Stimulated activated CD8-positive, alpha-beta memory T cell treated with anti-CD3 and anti-CD28 coated beads, Interleukin-4, amount 100 ng/mL, for 4 hours (primary cell): ENCODE data around the gene PLD6.
A peak's percentile ranks its signal among the peaks of the same experiment; 100 is the strongest.
"Not testable (repeated sequence)": the region's sequence is repeated elsewhere in the genome, so short reads cannot be mapped to it uniquely, and the experiment has no call there.

Experiments used
- DNase-seq, 2 donors: peaks; one replicate each; pipeline ENCODE4 v3.0.0-alpha.2; 2020; ENCODE audit warnings: low read depth in 2 of 2, low spot score in 1 of 2

PLD6 gene, protein sequence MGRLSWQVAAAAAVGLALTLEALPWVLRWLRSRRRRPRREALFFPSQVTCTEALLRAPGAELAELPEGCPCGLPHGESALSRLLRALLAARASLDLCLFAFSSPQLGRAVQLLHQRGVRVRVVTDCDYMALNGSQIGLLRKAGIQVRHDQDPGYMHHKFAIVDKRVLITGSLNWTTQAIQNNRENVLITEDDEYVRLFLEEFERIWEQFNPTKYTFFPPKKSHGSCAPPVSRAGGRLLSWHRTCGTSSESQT

DNA sequence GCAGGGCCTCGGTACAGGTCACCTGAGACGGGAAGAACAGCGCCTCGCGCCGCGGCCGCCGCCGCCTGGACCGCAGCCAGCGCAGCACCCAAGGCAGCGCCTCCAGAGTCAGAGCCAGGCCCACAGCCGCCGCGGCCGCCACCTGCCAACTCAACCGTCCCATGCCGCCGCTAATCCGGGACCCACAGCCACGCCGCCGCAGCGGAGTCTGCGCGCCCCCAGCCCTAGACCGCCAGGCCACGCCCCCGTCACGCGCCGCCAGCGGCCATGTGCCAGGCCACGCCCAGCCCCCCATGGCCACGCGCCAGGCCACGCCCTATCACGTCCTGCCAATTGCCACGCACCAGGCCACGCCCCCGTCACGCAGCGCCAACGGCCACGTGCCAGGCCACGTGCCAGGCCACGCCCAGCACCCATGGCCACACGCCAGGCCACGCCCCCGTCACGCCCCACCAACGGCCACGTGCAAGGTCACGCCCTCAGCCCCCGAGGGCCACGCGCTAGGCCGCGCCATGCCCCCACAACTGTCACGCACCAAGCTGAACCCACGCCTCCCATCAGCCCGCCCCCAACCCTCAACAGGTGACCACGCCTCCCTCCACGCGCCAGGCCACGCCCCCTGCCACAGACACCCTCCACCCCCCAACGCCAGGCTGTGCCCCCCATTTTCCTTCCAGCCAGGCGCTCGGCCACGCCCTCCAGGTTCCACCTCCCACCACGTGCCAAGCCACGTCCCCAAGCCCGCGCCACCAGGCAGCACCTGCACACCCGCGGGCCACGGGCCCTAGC is at the start of gene PLD6:
Gene PLD6, minus strand, starts transcription at position 210 of the 789 bp plus-strand sequence. Its CDS starts 47 bp downstream, at position 163.
- DNase-seq, result peak; percentile 82 to 90

DNA sequence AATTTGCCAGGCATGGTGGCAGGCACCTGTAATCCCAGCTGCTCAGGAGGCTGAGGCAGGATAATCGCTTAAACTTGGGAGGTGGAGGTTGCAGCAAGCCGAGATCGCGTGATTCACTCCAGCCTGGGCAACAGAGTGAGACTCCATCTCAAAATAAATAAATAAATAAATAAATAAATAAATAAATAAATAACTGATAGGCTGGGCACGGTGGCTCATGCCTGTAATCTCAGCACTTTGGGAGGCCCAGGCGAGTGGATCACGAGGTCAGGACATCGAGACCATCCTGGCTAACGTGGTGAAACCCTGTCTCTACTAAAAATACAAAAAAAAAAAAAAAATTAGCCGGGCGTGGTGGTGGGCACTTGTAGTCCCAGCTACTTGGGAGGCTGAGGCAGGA is 49.6 kb upstream of the PLD6 start:
- DNase-seq, result not testable (repeated sequence)

DNA sequence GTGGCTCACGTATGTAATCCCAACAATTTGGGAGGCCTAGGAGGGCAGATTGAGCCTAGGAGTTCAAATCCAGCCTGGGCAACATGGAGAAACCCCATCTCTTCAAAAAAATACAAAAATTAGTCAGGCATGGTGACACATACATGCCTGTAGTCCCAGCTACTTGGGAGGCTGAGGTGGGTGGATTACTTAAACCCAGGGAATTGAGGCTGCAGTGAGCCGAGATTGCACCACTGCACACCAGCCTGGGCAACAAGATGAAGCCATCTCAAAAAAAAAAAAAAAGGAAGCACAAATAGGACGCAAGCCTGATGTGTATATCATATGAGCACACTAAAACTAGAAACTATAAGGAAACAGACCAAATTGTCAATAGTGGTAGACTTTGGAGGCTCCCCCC is 47.9 kb upstream of the PLD6 start:
- DNase-seq, result no peak

DNA sequence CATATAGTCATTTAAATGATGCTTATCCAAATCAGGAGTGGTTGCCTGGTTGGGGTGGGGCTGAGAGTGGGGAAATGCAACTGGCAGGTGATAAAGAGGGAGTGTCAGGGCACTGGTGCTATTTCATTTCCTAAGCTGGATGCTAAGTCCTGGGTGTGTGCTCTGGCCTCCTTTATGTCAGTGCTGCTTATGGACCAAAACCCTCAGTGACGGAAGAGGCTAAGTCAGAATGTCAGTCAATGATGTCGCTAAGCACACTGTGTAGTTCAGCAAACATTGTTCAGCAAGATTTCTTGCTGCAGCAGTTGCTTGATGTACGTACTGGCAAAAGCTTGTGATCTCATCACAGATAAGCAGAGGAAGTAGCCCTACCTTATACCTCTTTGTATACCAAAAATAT is 47.3 kb upstream of the PLD6 start:
- DNase-seq, result no peak

DNA sequence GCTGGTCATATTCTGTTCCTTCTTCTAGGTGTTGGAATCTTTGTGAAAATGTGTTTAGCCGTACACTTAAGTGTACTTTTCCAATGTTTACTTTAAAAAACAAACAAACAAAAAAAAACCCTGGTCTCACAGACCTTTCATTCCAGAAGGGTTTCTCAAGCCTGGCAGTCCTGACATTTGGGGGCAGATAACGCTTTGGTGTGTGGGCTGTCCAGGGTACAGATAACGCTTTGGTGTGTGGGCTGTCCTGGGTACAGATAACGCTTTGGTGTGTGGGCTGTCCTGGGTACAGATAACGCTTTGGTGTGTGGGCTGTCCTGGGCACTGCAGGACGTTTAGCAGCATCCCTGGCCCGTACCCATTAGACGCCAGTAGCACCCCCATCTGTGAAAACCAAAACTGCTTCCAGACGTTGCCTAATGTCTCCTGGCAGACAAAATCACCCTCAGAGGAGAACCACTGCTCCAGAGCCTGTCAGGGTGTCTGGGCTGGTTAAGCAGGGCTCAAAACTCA is 46.1 kb upstream of the PLD6 start:
- no peak for DNase-seq

DNA sequence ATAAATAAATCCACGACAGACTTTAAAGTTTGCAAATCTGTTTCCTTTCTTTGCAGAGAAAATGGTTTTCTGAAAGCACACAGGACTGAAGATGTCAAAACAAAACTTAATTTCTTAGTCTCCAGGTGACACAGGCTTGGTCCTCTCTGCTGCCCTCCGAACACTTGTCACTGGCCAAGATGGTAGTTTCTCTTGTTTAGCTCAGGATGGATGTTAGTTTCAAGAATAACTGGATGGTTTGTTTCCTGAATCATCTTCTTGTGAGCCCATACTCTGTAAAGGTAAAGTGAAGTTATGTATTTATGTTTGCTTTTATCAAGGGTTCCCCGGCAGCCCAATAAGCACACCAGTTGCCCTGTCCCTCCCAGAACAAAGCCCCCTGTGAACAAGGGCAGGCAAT is 40.7 kb upstream of the PLD6 start:
- DNase-seq, result no peak

DNA sequence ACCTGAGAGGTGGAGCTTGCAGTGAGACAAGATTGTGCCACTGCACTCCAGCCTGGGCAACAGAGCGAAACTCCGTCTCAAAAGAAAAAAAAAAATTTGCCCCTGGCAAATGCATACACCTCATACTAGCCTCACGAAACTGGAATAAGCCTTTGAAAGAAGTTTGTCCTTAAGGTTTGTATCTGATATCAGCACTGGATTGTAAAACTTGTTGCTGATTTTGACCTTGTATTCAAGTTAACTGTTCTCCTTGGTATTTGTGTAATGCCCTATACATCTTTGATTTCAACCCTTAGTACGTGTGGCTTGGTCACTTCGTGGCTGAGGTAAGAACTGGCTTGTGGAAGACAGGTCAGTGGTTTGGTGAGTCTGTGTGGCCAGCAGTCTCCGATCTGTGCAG is 37.0 kb upstream of the PLD6 start:
- DNase-seq, result no peak

DNA sequence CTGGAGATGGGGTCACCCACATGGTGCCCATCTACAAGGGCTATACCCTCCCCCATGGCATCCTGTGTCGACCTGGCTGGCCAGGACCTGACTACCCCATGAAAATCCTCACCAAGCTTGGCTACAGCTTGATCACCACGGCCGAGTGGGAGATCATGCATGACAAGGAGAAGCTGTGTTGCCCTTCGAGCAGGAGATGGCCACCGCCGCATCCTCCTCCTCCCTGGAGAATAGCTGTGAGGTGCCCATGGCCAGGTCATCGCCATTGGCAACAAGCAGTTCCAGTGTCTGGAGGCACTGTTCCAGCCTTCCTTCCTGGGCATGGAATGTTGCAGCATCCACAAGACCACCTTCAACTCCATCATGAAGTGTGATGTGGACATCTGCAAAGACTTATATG is 36.1 kb upstream of the PLD6 start:
- DNase-seq, result no peak

DNA sequence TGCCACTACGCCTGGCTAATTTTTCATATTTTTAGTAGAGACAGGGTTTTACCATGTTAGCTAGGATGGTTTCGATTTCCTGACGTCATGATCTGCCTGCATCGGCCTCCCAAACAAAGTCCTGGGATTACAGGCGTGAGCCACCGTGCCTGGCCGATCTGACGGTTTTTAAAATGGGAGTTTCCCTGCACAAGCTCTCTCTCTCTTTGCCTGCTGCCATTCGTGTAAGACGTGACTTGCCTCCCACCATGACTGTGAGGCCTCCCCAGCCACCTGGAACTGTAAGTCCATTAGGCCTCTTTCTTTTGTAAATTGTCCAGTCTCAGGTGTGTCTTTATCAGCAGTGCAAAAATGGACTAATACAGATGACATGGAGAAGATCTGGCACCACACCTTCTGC is 35.5 kb upstream of the PLD6 start:
- no peak for DNase-seq

DNA sequence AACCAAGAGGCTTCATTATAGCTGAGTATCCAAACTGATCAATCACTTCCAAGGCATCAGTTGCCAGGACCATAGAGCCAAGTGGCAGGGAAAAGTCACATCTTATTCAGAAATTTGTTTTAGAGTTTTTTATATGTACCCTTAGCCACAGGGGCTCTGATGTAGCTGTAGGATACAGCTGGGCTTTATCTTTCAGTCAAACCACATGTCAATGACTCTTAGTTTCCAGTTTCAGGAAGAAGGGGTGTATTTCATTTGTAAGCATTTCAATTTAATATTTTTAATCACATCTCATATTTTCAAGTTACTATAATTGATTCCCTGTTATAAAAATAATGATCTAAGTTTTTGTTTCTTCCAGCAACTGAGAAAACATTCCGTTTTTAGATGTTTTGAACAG is 33.7 kb upstream of the PLD6 start:
- no peak for DNase-seq

DNA sequence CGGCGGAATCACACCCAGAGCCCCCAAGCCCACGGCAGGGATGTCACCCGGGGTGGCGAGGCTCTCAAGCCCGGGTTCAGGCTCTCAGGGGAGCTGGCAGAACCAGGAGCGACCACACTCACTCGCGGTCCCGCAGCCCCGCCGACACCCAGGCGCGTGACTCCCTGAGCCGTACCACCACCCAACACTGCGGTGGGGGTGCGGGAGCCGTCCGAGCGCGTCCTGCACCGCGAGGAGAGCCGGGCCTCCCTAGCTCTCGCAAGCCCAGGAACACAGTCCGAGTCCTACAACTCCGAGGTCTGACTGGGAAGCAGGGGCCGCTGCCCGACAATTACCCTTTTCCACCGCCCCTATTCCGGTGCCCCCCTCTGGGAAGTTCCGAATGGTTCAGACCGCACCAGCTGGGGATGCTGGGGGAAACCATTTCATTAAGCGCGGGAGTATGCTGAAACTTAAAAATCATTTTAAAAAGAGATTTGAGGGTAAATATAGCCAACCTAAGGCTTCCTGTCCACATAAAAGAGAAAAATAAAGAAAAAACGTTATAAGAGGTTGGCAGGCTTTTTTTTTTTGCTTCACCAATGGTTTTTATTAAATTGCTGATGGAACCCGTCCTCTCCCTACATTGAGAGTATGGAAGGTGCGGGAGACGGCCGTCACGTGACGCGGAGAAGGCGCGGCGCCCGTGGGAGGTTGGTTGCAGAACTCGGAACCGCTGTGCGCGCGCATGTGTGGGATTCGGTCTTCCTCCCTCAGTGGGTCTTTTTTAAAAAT is 31.1 kb upstream of the PLD6 start, which contains the start of gene FLCN:
Gene FLCN, minus strand, starts transcription at position 143 of the 774 bp plus-strand sequence. CDS start 9,031 bp downstream, outside the sequence.
- DNase-seq, result peak; percentile 78 to 86

DNA sequence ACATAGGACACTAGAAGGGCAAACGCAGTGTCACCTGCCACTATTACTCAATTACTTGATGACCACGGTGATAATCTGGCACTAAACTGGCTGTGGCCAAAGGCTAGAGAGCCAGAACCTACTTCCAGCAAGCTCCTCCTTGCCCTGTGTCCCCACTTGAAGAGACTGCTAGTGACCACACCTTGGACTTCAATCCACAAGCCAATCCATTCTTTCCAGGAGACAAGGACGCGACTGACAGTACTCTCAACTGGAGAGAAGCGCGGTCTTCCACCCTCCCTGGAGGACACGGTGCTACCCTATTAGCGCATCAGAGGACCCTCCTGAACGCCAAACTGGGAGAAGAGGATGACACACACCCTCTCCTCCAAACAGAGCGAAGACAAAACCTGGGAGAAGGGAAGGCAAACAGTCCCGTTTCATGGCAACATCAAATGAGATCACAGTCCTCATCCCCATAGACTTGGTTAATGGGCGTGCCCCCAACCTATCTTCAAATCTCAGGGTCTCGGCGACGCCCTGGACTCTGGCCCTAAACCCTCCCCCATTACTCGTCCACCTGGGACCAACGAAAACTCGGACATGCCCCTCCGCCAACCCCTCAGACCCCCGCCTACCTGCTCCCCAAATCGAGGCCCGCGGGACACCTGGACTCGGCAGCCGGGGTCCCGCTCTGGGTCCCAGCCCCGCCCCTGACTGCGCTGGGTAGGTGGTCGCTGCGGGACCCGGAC is 30.3 kb upstream of the PLD6 start:
- DNase-seq, result no peak

DNA sequence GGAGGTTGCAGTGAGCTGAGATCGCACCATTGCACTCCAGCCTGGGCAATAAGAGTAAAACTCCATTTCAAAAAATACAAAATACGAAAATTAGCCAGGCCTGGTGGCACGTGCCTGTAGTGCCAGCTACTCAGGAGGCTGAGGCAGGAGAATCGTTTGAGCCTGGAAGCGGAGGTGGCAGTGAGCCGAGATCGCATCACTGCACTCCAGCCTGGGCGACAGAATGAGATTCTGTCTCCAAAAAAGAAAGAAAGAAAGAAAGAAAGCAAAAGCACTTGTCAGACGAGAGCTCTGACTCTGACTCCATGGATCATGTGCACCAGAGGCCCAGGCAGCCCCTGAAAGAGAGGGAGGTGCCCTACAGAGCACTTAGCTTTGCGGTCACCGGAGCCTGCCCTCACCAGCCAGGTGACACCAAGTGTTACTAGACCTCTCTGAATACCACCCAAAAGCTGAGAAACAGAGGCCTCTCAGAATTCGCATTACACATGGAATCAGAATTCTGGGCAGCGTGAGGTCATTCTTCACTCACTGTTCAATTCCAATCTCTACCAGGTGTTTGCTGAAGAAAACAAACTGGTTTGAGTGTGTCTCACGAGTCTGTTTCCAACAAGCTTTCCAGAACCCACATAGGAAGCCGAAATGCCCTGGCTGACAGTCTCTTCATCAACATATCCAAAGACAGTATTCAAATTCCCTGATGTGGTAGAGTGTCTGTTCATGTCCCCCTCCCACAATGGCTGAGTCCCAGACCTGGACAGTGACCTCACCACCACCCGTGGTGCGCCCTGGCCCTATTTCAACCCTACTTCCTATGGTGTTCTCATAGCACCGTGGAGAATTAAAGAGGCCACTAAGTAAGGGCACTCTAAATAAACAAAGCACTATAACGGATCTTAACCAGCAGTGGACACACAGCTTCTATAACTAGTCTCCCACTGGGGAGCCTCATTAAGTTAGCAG is 29.4 kb upstream of the PLD6 start:
- no peak for DNase-seq

DNA sequence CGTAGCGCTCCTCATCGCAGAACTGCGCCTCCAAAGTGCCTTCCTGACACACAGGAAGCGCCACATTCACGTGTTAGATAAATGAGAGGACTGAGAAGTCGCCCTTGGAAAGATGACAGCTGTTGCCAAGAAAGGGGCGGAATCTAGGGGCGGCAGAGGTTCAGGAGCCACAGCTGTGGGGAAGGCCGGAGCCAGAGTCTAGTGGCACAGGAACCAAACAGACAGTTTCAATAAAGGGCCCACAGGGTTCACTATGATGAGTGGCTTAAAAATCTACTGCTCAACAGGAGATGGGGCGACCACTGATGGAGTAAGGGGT is 26.1 kb upstream of the PLD6 start:
- DNase-seq, result no peak

DNA sequence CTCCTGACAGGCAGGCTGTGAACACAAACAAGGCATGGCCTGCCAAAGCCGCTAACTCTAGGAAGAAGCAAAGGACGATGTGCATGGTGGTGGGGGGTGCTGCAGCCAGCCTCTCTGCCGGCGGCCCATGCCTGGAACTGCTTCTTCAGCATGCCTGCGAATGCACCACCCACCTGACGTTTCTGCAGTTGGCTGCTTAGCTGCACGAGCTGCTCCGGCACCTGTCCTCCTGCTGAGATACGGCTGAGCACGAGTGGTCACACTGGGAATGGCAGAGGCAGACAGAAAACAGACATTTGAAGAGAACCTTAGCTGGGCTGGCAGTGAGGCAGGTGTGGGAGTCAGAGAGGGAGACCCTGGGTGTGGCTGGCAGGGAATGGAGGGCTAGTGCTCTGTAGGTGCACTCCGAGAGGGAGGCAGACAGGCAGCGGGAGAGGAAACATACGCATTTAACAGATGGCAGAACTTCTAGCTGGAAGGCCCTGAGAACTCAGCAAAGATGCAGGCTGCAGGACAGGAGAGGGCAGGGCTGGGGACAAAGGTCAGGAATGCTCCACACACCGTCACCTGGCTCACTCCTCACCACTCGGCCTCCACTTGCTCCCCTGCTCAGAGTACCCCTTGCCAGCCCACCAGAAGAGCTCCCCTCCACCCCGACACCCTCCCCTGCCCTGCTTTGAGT is 25.6 kb upstream of the PLD6 start:
- no peak for DNase-seq

DNA sequence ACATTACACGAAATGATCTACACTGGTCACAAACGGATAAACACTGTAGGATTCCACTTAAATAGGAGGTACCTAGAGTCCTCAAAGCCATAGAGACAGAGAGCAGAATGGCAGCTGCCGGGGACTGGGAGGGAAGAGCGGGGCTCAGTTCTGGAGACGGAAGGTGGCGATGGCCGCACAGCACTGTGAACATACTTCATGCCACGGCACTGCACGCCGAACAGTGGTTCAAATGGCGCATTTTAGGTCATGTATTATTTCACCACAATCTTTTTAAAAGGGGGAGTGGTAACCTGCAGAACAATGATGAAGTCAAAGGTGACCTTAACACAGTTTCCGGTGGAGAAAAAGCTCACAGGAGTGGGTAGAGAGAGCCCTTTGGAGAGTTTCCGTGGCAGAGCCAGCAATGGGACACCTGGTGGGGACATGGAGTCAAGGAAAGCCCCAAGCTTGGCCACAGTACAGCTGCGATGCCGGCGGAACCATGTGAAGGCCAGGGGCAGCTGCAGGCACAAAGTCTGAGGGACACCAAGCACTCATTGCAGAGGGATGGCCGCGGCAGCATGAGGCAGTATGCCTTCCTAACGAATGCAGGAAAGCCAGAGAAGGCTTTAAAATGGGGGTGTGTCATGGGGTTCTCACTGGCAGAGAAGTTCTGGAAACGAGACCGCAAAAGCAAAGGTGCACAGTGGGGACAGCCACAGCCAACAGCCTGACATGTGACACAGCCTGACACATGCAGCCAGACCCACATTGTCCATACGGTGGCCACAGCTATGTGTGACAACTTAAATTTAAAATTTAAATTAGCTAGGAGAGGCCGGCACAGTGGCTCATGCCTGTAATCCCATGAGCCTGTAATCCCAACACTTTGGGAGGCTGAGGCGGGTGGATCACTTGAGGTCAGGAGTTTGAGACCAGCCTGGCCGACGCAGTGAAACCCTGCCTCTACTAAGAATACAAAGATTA is 23.6 kb upstream of the PLD6 start:
- no peak for DNase-seq

DNA sequence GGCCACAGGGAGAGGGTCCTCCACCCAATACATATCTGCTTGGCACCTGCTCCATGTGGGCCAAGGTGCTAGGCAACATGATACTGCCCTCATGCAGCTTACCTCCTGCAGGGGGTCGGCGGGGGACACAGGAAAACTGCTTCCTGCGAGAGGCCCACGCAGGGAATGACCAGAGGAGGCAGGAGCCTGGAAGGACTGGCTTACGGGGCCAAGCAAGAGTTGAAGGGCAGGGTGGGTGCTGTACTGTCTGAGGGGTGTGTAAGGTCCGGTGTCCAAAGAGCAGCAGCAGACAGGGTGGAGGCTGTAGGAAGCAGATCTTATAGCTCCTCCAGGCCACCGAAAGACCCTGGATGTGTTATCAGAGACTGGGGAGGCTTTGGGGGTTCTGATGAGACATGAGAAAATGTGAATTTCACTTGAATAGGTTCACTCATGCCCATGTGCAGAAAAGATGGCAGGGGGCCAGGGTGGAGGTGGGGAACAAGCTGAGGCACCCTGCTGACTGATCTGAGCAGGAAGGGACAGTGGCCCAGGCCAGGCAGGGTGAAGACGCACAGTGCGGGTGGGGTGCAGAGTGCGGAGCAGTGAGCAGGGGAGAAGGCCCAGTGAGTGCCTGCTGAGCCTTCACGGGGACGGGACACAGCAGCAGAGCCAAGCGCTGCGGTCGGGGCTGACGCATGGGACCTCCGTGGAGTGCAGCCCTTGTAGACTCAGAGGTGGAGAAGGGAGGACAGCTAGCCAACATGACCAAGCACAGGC is 22.6 kb upstream of the PLD6 start:
- no peak for DNase-seq
